GM19438 (cell line): ENCODE measurements around the gene GOT1.

Experiments used
- ATAC-seq: cut with Tn5 transposase; IDR thresholded peaks from one replicate; pipeline ENCODE4 v1.9.1; 2021; ENCODE audit warnings: low read depth; ENCODE audit not compliant: unreplicated experiment

Gene GOT1

GRCh38 chr10:99399664-99400063, 30.8 kb downstream of the GOT1 start:
- no peak for ATAC-seq

GRCh38 chr10:99396471-99396870, 34.0 kb downstream of the GOT1 start:
- no peak for ATAC-seq

- no peak for ATAC-seq
Measured at GRCh38 chr10:99395750-99396445, 34.5 kb downstream of the GOT1 start.

GRCh38 chr10:99394761-99395386, 35.5 kb downstream of the GOT1 start:
- no peak for ATAC-seq

- no peak for ATAC-seq
Measured at GRCh38 chr10:99394256-99394655, 36.2 kb downstream of the GOT1 start.

- no peak for ATAC-seq
Measured at GRCh38 chr10:99393683-99394082, 36.7 kb downstream of the GOT1 start.

GRCh38 chr10:99393036-99393435, 37.4 kb downstream of the GOT1 start:
- ATAC-seq = no peak

- ATAC-seq = no peak
Measured at GRCh38 chr10:99391346-99391745, 39.1 kb downstream of the GOT1 start.

GRCh38 chr10:99389729-99390480, 40.5 kb downstream of the GOT1 start:
- no peak for ATAC-seq

GRCh38 chr10:99387541-99387940, 42.9 kb downstream of the GOT1 start:
- ATAC-seq = no peak

GRCh38 chr10:99387071-99387470, 43.4 kb downstream of the GOT1 start:
- no peak for ATAC-seq

- ATAC-seq = no peak
Measured at GRCh38 chr10:99382176-99382575, 48.2 kb downstream of the GOT1 start.

- ATAC-seq = no peak
Measured at GRCh38 chr10:99375426-99375825, 55.0 kb downstream of the GOT1 start.

- ATAC-seq = no peak
Measured at GRCh38 chr10:99374972-99375371, 55.5 kb downstream of the GOT1 start.

- no peak for ATAC-seq
Measured at GRCh38 chr10:99374526-99374925, 55.9 kb downstream of the GOT1 start.

GRCh38 chr10:99372546-99373271, 57.7 kb downstream of the GOT1 start:
- no peak for ATAC-seq

GRCh38 chr10:99370993-99371392, 59.4 kb downstream of the GOT1 start:
- ATAC-seq = peak; percentile 94

- ATAC-seq = no peak
Measured at GRCh38 chr10:99369551-99369950, 60.9 kb downstream of the GOT1 start.

GRCh38 chr10:99369126-99369525, 61.3 kb downstream of the GOT1 start:
- no peak for ATAC-seq

GRCh38 chr10:99368646-99369045, 61.8 kb downstream of the GOT1 start:
- no peak for ATAC-seq

- ATAC-seq = no peak
Measured at GRCh38 chr10:99366666-99367065, 63.8 kb downstream of the GOT1 start.
